GM19035 (cell line): ENCODE data around the gene PPP1R12B.
A peak's percentile ranks its signal among the peaks of the same experiment; 100 is the strongest.
"Not testable (repeated sequence)": the region's sequence is repeated elsewhere in the genome, so short reads cannot be mapped to it uniquely, and the experiment has no call there.

ENCODE experiments used
- ATAC-seq: cut with Tn5 transposase; IDR thresholded peaks from one replicate; pipeline ENCODE4 v1.9.1; 2021; ENCODE audit not compliant: unreplicated experiment

The PPP1R12B gene

GRCh38 chr1:202625416-202626360 is 277.2 kb downstream of the PPP1R12B start:
- ATAC-seq = no peak

GRCh38 chr1:202627036-202627435 is 278.5 kb downstream of the PPP1R12B start:
- ATAC-seq = not testable (repeated sequence)

GRCh38 chr1:202627841-202628565 is 279.5 kb downstream of the PPP1R12B start:
- ATAC-seq = no peak

DNA sequence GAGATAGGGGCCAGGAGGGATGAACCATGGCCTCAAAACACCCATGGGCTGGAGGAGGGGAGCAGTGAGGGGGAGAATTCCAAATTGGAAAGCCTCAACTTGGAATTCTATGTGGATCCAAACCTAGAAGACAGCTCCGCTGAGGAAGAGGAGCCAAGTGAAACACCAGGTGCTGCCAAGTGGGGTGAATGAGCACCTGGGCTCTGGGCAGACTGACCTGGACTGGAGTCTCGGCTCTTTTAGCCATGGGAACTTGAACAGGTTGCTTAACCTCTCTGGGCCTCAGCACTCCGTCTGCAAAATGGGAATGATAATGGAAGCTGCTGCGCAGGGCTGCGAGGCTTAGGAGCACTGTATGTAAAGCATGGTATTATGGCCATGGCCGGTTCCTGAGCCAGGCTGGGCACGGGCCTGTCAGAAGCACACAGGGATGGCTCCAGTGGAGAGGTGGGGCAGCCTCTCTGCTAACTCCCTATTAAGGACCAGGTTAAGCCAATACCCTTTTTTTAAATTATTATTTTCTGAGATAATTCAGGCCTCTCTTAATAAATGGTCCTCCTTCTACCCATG is 280.2 kb downstream of the PPP1R12B start:
- no peak for ATAC-seq

DNA sequence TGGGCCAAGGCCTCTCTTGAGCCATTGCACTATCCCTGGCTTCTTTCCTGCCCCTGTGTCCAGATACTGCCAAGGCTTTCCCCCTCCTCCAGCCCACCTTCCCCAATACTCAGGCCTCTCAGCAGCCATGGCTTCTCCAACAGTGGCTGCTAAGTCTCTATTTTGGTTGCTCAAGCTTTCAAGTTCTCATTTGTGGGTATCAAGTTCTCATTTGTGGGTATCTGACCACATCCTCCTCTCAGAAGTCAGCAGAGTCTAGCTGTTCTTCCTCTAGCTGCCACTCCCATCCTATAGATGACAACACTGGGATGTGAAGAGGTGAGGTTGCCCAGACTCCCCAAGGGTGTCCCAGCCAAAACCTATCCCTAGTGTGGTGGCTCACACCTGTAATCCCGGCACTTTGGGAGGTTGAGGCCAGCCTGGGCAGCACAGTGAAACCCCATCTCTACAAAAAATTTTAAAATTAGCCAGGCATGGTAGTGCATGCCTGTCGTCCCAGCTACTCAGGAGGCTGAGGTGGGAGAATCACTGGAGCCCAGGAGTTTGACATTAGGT is 280.8 kb downstream of the PPP1R12B start:
- ATAC-seq = peak; percentile 74

DNA sequence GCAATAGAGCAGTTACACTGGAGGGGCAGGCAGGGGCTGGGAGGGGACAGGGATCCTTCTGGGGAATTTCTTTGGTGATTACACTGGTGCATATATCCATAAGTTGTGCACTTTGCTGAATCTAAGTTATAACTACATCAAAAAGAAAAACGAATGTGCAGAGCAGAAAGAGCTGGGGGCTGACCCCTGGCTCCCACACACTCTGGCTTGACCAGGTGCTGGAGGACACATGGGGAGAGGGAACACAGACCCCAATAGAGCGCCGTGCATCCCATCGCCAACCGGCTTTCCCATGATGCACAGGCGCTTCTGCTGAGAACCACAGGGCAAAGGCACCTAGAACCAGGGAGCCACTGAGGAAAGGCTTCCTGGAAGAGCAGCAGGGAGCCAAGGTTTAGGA is 281.6 kb downstream of the PPP1R12B start:
- not testable (repeated sequence) for ATAC-seq

GRCh38 chr1:202630541-202630940 is 282.0 kb downstream of the PPP1R12B start:
- ATAC-seq = no peak

DNA sequence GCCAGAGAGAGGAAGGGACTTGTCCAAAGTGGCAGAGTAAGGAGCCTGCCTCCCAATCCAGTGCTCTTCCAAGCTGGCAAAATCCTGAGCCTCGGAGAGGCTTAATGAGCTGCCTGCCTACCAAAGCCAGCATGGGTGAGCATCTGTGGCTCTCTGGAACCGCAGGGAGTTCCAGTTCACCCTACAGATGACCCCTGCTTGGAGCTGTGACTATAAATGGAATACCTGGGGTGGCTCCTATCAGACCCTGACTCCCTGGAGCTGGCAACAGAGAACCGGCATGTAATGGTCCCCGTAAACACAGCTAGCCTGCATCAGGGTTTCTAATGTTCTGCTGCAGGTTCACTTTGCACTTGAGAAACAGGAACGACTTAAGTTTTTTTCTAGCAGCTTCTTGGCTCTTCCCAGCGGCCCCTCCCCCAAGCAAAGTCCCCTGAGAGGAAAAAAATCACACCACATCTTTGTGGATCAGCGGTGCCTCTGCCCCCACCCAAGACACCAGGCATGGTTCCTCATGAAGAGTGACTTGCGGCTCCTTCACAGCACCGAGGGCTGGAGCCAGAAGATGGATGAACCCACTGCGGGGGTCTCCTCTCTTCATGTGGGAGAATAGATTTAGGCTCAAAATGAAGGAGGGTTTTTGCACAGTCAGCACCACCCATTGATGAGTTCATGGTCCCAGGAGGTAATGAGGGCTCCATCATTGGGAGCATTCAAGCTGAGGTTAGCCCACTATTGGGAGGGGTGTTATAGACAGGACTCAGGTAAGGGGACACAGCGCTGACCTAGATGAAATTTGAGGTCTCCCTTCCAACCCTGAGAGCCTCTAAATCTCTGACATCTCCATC is 282.8 kb downstream of the PPP1R12B start:
- ATAC-seq = no peak

DNA sequence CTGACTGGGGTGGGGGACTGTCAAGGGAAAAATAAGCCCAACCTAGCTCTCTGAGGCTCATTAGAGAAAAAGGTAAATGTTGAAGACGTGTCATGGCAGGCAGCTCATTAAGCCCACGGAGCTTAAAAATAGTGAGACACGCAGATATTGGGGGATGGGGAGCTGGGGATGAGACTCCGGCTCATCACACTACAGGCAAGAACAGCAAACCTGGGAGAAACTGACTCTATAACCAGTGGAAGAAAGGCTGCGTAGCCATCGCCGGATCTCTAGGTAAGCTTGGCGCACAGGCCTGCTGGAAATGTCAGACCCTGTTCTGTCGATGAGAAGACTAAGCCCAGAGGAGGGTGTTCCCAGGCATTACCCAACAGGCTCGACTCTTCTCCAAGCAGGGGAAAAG is 283.7 kb downstream of the PPP1R12B start:
- no peak for ATAC-seq

DNA sequence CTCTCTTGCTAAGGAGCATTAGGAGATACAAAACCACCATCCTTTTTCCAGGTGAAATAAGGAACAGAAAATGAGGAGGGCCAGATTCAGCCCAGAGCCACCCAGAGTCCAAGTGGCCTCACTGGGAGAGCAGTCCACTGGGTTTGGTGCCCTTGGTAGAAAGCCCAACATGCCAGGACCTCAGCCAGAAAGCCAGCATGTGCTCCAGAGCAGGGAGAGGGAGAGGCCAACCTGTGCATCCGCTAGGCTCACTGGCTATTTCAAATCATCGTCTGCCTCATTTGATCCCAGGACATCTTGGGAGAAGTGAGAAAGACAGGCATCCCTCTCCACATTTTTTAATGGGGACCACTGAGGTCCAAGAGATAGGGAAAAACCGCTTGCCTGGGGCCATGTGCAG is 287.7 kb downstream of the PPP1R12B start:
- not testable (repeated sequence) for ATAC-seq

DNA sequence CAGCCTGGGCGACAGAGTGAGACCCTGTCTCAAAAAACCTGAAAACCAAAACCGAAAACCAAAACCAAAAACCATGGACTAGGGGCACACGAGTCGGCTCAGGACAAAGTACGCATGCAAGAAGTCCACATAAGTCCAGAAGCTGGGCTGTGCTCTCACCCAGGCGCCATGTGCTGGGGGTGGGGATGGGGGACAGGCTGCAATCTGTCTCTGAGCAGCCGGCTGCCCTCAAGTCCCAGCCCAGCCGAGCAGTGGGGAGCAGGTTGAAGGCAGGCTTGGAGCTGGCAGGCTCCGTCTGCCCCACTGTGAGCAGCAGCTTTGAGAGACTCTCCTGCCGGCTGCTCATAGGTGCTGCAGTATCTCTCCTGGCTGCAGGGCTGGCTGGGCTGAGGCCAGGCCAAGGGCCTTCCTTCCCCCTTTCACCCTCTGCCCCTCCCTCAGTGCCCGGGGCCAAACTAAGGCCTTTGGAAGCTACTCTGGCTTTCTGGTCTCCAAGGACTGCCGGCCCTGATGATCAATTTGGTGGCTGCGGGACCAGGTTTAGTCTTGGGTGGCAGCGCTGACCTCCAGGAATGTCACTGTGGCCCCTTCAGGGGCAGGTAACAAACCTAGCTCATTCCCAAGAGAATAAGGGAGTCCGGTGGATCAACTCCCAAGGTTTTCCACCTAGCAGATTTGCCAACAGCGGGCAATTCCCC is 289.0 kb downstream of the PPP1R12B start:
- not testable (repeated sequence) for ATAC-seq

- ATAC-seq = no peak
Measured at GRCh38 chr1:202638019-202638700, 289.7 kb downstream of the PPP1R12B start.

DNA sequence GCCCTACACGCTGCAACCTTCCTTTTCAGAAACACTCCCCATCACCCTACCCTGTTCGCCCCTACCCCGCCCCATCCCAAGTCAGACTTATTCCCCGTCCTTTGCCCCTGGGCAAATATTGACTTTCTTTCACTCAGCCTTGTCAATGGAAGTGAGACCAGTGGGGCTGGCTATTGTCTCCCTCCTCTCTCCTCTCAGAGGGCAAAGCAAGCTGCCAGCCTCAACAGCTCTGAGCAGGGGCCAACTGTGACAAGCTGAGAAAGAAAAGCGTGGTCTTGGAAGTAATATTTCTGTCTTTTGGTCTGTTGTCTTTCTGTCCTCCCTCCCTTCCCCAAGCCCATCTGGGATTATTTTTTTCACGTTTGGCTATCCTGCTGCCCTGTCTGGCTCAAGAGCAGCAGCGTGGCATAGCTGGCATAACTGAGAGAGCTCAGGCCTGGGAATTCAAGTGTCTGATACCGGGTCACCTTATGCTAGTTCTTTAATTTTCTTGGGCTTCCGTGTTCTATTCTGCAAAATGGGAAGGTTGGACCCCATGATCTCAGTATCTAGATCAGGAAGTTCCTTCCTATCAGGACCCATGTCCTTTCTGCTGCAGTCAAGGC is 290.3 kb downstream of the PPP1R12B start:
- not testable (repeated sequence) for ATAC-seq

- no peak for ATAC-seq
Measured at GRCh38 chr1:202639500-202639899, 291.0 kb downstream of the PPP1R12B start.

DNA sequence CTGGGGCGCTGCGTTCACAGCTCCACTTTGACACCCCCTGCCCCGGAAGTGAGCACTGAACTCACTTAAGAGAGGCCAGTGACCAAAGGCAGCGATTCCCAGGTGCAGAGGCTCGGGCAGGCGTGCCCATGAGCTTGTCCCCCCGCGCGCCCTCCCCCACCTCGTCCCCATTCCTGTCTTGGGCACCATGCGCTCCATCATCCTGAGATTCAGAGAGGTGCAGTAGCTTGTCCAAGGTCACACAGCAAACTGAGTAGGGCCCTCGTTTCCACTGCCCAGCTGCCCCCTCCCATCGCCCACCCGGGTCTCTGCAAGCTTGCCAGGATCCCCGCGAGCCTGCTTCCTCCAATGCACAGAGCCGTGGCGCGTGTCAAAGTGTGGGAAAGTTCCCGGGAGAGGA is 293.7 kb downstream of the PPP1R12B start:
- ATAC-seq = no peak
